MV-4-11 (cell line): Measurements from ENCODE around the gene ANK2.

Experiments used
- DNase-seq: peaks from one replicate; lab custom pipeline; 2025; lab: John Stamatoyannopoulos, UW

Gene ANK2

GRCh38 chr4:113344100-113344499 is 294.6 kb downstream of the ANK2 start:
- DNase-seq, result no peak

- DNase-seq, result no peak
These were observed 297.8 kb downstream of the ANK2 start for GRCh38 chr4:113347245-113347644.

- DNase-seq, result no peak
These were observed 300.0 kb downstream of the ANK2 start for GRCh38 chr4:113349430-113349829.

- DNase-seq, result no peak
These were observed 301.1 kb downstream of the ANK2 start for GRCh38 chr4:113350576-113350975.

- DNase-seq, result peak; percentile 97
These were observed 306.3 kb downstream of the ANK2 start for GRCh38 chr4:113355550-113356371.

GRCh38 chr4:113356453-113356852 is 307.0 kb downstream of the ANK2 start:
- DNase-seq, result no peak

GRCh38 chr4:113358784-113359183 is 309.3 kb downstream of the ANK2 start:
- no peak for DNase-seq

- no peak for DNase-seq
These were observed 315.9 kb downstream of the ANK2 start for GRCh38 chr4:113365377-113365776.

GRCh38 chr4:113368056-113368455 is 318.6 kb downstream of the ANK2 start:
- DNase-seq, result no peak

- DNase-seq, result no peak
These were observed 321.7 kb downstream of the ANK2 start for GRCh38 chr4:113371111-113371510.

- no peak for DNase-seq
These were observed 326.7 kb downstream of the ANK2 start for GRCh38 chr4:113375964-113376666.

- DNase-seq, result no peak
These were observed 329.4 kb downstream of the ANK2 start for GRCh38 chr4:113378836-113379235.

GRCh38 chr4:113382704-113383103 is 333.3 kb downstream of the ANK2 start:
- no peak for DNase-seq

- DNase-seq, result peak; percentile 38
These were observed 333.8 kb downstream of the ANK2 start for GRCh38 chr4:113383111-113383785.

- peak; percentile 14 for DNase-seq
These were observed 335.1 kb downstream of the ANK2 start for GRCh38 chr4:113384600-113384999.

GRCh38 chr4:113385281-113385899 is 335.9 kb downstream of the ANK2 start:
- DNase-seq, result no peak

- no peak for DNase-seq
These were observed 339.7 kb downstream of the ANK2 start for GRCh38 chr4:113389160-113389559.

- no peak for DNase-seq
These were observed 341.4 kb downstream of the ANK2 start for GRCh38 chr4:113390850-113391249.

GRCh38 chr4:113394108-113394729 is 344.8 kb downstream of the ANK2 start:
- DNase-seq, result no peak

GRCh38 chr4:113394730-113395530 is 345.5 kb downstream of the ANK2 start:
- DNase-seq, result peak; percentile 74

GRCh38 chr4:113397114-113397701 is 347.8 kb downstream of the ANK2 start:
- DNase-seq, result no peak
